ENCODE data around the gene KDM4C.

GRCh38 chr9:6889868-6890267 is 132.1 kb downstream of the KDM4C start:
- TF ChIP-seq, protein P1, sequence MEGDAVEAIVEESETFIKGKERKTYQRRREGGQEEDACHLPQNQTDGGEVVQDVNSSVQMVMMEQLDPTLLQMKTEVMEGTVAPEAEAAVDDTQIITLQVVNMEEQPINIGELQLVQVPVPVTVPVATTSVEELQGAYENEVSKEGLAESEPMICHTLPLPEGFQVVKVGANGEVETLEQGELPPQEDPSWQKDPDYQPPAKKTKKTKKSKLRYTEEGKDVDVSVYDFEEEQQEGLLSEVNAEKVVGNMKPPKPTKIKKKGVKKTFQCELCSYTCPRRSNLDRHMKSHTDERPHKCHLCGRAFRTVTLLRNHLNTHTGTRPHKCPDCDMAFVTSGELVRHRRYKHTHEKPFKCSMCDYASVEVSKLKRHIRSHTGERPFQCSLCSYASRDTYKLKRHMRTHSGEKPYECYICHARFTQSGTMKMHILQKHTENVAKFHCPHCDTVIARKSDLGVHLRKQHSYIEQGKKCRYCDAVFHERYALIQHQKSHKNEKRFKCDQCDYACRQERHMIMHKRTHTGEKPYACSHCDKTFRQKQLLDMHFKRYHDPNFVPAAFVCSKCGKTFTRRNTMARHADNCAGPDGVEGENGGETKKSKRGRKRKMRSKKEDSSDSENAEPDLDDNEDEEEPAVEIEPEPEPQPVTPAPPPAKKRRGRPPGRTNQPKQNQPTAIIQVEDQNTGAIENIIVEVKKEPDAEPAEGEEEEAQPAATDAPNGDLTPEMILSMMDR (IDR thresholded peaks at IDR 0.05) = no peak
- TF ChIP-seq POLR2A (IDR thresholded peaks at IDR 0.05) = no peak

All from thyroid gland (tissue), 4 donors.